ENCODE measurements around the gene ACP6.

The ACP6 gene

DNA sequence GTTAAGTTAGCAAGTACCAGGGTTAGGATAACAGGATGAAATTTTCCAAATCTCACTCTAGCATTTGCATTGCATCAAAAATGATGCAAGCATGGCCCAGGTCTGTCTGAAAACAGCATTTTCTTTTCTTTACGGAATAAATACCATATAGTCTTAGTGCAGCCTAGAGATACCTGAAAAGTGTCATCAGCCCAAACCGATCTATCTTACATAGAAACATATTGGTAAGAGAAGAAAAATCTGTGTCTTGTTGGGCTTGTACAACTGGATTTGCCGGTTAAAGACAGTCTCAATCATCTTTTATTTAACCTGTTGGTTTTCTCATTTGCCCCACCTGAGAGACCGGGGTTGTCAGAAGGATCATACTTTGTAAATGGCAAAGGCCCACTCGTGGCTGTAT, 15.8 kb downstream of the ACP6 start:
- Histone ChIP-seq H3K27me3 (ENCODE audit: insufficient read depth, low read length, poor library complexity) (no peaks in the 10 kb centered on the region), H2AFZ (ENCODE audit: low read depth, low read length) (no peak overlapping the region), H3K4me3 (ENCODE audit: low read depth in 1 of 2, low read length in 2 of 2) (no peak overlapping the region), H3K9me3 (ENCODE audit: insufficient read depth, low read length, severe bottlenecking) (no peaks in the 10 kb centered on the region), H3K4me1 (ENCODE audit: insufficient read depth, low read length) (no peaks in the 10 kb centered on the region), H3K27ac (ENCODE audit: low read length) (no peak overlapping the region), H3K4me2 (ENCODE audit: insufficient read depth, low read length) (no peak overlapping the region), H4K20me1 (ENCODE audit: insufficient read depth, low read length) (no peaks in the 10 kb centered on the region), H3K9ac (ENCODE audit: low read depth, low read length) (no peak overlapping the region), H3K36me3 (ENCODE audit: insufficient read depth, low read length) (peaks cover 36% of the 10 kb centered on the region), H3K79me2 (ENCODE audit: insufficient read depth, low read length) (no peaks in the 10 kb centered on the region)
- TF ChIP-seq CTCF (IDR thresholded peaks at IDR 0.05; ENCODE audit: borderline replicate concordance, extremely low read depth, low read length, poor library complexity, severe bottlenecking) = no peak
- TF ChIP-seq EZH2 (IDR thresholded peaks at IDR 0.05; ENCODE audit: borderline replicate concordance, low read depth, low read length, severe bottlenecking) = no peak
- no peak for DNase-seq
- no peak for ATAC-seq (ENCODE audit: insufficient read depth, low read depth)

DNA sequence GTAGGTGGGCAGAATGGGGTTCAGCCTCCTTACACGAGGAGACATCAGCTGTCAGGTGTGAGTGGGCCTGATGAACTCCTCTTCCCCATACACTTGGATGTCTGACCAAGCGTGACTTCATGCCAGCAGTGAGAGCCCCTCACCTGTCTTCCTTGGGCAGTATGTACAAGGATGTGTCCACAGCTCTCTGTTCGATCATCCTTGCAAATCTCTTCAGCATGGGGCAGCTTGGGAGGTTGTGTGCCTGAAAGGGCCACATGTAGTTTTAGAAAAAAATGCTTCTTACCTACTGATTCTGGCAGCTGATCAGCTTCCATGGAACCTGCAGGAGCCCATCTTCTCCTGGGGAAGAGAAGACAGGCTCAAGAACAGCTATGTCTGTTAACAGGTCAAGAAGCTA, 18.0 kb downstream of the ACP6 start:
- no peaks in the 10 kb centered on the region for H4K20me1 ChIP-seq (ENCODE audit: insufficient read depth, low read length)
- no peak for DNase-seq
- TF ChIP-seq CTCF (IDR thresholded peaks at IDR 0.05; ENCODE audit: borderline replicate concordance, extremely low read depth, low read length, poor library complexity, severe bottlenecking) (no peak), EZH2 (IDR thresholded peaks at IDR 0.05; ENCODE audit: borderline replicate concordance, low read depth, low read length, severe bottlenecking) (no peak)
- no peak overlapping the region for H3K4me2 ChIP-seq (ENCODE audit: insufficient read depth, low read length)
- H3K36me3 ChIP-seq (ENCODE audit: insufficient read depth, low read length) = peaks cover 32% of the 10 kb centered on the region
- H3K4me1 ChIP-seq (ENCODE audit: insufficient read depth, low read length) = no peaks in the 10 kb centered on the region
- no peak for ATAC-seq (ENCODE audit: insufficient read depth, low read depth)
- no peaks in the 10 kb centered on the region for H3K9me3 ChIP-seq (ENCODE audit: insufficient read depth, low read length, severe bottlenecking)
- H3K9ac ChIP-seq (ENCODE audit: low read depth, low read length) = no peak overlapping the region
- H3K79me2 ChIP-seq (ENCODE audit: insufficient read depth, low read length) = no peaks in the 10 kb centered on the region
- H2AFZ ChIP-seq (ENCODE audit: low read depth, low read length) = no peak overlapping the region
- no peaks in the 10 kb centered on the region for H3K27me3 ChIP-seq (ENCODE audit: insufficient read depth, low read length, poor library complexity)
- H3K4me3 ChIP-seq (ENCODE audit: low read depth in 1 of 2, low read length in 2 of 2) = no peak overlapping the region
- no peak overlapping the region for H3K27ac ChIP-seq (ENCODE audit: low read length)

GRCh38 chr1:147651466-147651865, 18.9 kb downstream of the ACP6 start:
- H3K27me3 ChIP-seq (ENCODE audit: insufficient read depth, low read length, poor library complexity) = no peaks in the 10 kb centered on the region
- H3K4me3 ChIP-seq (ENCODE audit: low read depth in 1 of 2, low read length in 2 of 2) = no peak overlapping the region
- TF ChIP-seq EZH2 (IDR thresholded peaks at IDR 0.05; ENCODE audit: borderline replicate concordance, low read depth, low read length, severe bottlenecking) = no peak
- TF ChIP-seq CTCF (IDR thresholded peaks at IDR 0.05; ENCODE audit: borderline replicate concordance, extremely low read depth, low read length, poor library complexity, severe bottlenecking) = no peak
- no peaks in the 10 kb centered on the region for H3K9me3 ChIP-seq (ENCODE audit: insufficient read depth, low read length, severe bottlenecking)
- H2AFZ ChIP-seq (ENCODE audit: low read depth, low read length) = no peak overlapping the region
- H3K27ac ChIP-seq (ENCODE audit: low read length) = no peak overlapping the region
- DNase-seq (no peak), ATAC-seq (ENCODE audit: insufficient read depth, low read depth) (no peak)
- H3K36me3 ChIP-seq (ENCODE audit: insufficient read depth, low read length) = peaks cover 32% of the 10 kb centered on the region
- peaks cover 4% of the 10 kb centered on the region; the same call in 1 of the 2 replicates for H3K4me1 ChIP-seq (ENCODE audit: insufficient read depth, low read length)
- no peak overlapping the region for H3K9ac ChIP-seq (ENCODE audit: low read depth, low read length)
- H4K20me1 ChIP-seq (ENCODE audit: insufficient read depth, low read length) = no peaks in the 10 kb centered on the region
- H3K4me2 ChIP-seq (ENCODE audit: insufficient read depth, low read length) = no peak overlapping the region
- no peaks in the 10 kb centered on the region for H3K79me2 ChIP-seq (ENCODE audit: insufficient read depth, low read length)

- DNase-seq = no peak
- H2AFZ ChIP-seq (ENCODE audit: low read depth, low read length) = no peak overlapping the region
- peaks cover 19% of the 10 kb centered on the region for H3K36me3 ChIP-seq (ENCODE audit: insufficient read depth, low read length)
- H4K20me1 ChIP-seq (ENCODE audit: insufficient read depth, low read length) = no peaks in the 10 kb centered on the region
- no peaks in the 10 kb centered on the region for H3K27me3 ChIP-seq (ENCODE audit: insufficient read depth, low read length, poor library complexity)
- TF ChIP-seq EZH2 (IDR thresholded peaks at IDR 0.05; ENCODE audit: borderline replicate concordance, low read depth, low read length, severe bottlenecking) = no peak
- TF ChIP-seq CTCF (IDR thresholded peaks at IDR 0.05; ENCODE audit: borderline replicate concordance, extremely low read depth, low read length, poor library complexity, severe bottlenecking) = no peak
- H3K9ac ChIP-seq (ENCODE audit: low read depth, low read length) = no peak overlapping the region
- no peaks in the 10 kb centered on the region for H3K9me3 ChIP-seq (ENCODE audit: insufficient read depth, low read length, severe bottlenecking)
- H3K4me1 ChIP-seq (ENCODE audit: insufficient read depth, low read length) = peaks cover 14% of the 10 kb centered on the region; the same call in 1 of the 2 replicates
- H3K4me3 ChIP-seq (ENCODE audit: low read depth in 1 of 2, low read length in 2 of 2) = no peak overlapping the region
- H3K4me2 ChIP-seq (ENCODE audit: insufficient read depth, low read length) = no peak overlapping the region
- H3K27ac ChIP-seq (ENCODE audit: low read length) = no peak overlapping the region
- no peaks in the 10 kb centered on the region for H3K79me2 ChIP-seq (ENCODE audit: insufficient read depth, low read length)
- ATAC-seq (ENCODE audit: insufficient read depth, low read depth) = no peak
These were observed 21.4 kb downstream of the ACP6 start for GRCh38 chr1:147648933-147649332.

All from DND-41 (cell line).